HT-29 (cell line): ENCODE results near the gene GNAO1. TPM values are rescaled to one million over a fixed set of nuclear protein-coding genes. Genes with fewer than 3 reads are reported as not detected.

Experiments
- DNase-seq: peaks from one replicate; pipeline ENCODE4 v3.0.0-alpha.2; 2015; ENCODE audit warnings: low spot score
- total RNA-seq: library from RNA; depleted of rRNA; stranded (reverse); fragments of >200 nt; shearing (Covaris generic); gene quantifications from 2 replicates; pipeline ENCODE4 v1.2.3, GENCODE V29; 2014

Gene GNAO1
- total RNA-seq, 1 experiment from 2014 or later, result 0.10 TPM

DNA sequence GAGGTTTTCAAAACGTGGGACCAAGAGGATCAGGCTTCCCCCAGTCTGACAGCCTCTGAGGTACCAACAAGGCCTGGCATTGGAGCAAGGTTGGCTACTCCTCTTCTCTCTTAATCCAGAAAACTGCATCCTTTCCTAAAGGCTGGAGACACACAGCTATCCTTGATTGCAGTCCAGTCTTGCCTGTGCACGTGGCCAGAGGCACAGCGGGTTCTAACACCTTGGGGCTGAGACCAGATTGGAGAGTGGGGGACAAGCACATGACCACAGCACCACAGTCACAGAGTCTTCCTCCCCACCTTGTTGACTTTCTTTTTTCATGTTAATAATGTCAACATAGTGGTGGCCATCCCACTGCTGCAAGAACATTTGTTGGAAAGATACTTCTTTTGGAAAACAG lies 46.9 kb downstream of the GNAO1 start:
- no peak for DNase-seq

DNA sequence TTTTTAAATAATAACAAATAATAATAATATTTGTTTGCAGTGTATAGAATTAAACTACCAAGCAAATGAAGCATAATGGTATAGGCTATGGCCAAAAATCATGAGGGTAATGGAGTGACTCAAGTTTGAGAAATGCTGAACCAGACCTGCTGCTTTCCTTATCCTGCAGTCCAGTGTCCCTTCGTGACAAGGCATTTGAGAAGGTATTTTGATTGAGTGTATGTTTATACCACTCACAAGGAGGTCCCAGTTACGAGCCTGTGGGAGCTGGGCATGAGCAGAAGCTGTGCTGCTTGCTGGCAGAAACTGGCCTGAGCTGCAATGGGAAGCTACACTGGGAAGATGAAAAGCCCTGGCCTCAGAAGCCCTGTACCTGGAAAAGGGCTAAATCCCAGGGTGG lies 50.3 kb downstream of the GNAO1 start:
- no peak for DNase-seq

DNA sequence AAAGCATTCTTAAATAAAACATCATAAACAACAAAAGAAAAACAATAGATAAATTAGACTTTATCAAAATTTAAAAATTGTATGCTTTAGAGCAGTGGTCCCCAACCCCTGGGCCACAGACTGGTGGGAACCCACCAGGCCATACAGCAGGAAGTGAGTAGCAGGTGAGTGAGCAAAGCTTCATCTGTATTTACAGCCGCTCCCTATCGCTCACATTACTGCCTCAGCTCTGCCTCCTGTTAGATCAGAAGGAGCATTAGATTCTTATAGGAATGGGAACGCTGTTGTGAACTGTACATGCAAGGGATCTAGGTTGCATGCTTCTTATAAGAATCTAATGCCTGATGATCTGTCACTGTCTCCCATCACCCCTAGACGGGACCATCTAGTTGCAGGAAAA lies 51.5 kb downstream of the GNAO1 start:
- no peak for DNase-seq

DNA sequence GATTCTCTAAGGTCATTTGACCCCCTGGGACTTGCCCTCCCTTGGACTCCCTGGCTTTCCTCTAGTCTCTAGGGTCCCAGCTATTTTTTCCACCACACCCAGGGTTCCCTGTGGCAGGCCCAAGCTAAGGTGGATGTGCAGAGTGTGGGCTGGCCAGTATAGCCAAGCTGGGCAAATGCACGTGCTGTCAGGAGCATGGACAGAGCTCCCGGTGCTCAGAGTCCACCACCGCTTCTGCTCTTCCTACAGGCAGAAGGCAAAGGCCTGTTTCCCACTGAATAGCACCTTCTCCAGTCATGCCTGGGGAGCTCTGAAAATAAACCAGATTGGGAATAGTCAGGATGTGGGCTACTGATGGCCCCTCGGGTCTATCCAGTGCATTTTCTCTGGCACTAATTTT lies 53.3 kb downstream of the GNAO1 start:
- DNase-seq, result no peak

DNA sequence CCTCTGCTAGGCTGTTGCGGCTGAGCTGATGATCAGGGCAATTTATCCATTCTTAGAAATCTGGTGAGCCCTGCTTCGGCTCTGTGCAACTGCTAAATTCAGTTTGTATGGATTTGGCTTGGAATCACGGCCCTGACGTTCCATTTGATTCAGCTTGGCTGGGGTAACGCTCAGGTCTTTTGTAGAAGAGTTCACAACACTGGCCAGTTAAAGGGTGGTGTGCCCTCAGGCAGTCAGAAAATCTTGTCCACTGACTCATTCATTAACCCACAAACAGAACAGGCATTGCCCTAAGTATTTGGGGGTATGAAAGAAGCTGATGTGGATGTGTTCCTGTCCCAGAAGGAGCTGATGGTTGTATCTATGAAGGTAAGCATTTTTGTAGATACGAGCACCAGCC lies 53.9 kb downstream of the GNAO1 start:
- DNase-seq, result no peak

DNA sequence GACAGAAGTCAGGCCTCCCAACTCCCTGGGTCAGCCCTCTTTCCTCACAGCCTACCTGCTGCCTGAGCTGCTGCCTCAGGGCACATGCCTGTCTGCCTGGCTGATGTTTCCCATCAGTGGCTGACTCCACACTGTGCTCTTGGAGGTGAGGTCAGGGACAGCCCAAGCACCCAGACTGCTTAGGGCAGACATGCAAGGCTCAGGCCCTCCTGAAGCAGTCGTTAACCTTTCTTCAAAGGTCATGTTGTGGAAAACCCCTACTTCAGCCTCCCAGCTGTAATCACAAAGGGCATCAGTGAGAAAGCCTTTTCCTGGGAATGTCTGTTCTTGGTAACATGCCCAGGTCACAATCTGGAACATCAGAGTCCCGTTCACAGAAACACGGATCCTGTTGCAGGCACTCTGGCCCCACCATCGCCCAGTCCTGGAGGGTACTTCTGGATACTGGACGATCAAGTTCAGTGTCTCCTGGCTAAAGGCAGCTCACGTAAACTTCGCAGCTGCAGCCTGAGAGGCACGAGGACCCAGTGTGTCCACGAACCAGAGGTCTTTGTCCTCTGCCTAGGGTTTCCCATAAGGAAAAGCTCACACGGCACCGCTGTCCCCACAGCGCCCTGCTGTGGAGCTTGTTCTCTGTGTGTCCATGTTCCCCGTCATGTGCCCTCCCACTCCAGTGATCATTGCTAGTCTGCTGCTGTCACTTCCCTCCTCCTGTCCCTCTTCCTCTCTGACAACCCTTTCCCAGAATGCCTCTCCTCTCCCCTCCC lies 54.9 kb downstream of the GNAO1 start:
- DNase-seq, result peak; percentile 4

DNA sequence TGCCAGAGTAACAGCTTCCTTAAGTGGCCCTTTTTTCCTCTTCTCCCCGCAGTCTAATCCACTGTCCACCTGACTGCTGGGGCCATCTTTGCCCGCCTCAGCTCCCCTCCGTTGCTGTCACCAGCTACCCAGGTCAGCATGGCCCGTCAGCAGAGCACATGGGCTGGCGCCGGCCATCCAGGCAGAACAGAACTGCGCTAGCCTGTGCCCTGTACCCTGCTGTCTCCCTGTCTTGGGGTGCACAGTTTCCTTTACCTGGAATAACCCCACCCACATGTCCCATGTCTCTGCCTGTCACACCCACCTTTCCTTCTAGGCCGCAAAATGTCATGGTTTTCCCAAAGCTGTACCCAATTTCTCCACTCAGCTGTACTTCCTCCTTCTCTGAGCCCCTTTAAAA lies 55.7 kb downstream of the GNAO1 start:
- DNase-seq, result no peak

DNA sequence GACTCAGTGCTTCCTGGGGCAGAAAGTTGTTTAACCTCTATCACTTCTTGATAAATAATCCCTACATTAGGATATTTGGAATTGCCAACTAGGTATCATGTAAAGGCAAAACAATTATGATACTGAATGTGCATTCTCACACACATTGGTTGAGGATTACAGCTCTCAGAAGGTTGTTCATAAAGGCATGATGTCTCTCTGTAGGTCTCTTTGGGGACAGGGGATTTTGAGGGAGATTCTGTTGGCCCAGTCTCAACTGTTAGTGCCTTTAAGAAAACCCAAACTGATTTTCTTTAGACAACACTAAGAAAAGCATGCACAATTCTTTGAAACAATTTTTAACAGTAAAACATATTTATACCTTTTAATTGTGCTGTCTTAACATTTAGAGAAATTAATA lies 56.5 kb downstream of the GNAO1 start:
- DNase-seq, result no peak

DNA sequence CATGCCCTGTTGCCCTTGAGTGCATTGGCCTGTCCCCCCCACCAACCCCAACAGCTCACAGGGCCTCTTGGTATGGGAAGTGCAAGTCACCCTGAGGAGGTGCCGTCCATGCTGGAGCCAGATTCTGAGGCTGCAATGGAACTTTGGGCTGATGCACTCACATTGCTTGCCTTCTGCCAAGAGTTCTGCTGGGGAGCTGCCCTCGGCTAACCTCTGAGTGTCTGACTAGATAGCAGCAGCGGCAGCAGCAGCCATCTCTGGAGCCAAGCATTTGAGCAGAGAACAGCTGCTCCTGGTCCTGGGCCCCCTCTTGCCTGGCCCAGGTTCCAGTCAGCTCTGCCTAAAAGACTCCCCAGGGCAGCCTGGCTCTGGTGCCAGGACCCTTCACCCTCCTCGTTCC lies 61.5 kb downstream of the GNAO1 start:
- no peak for DNase-seq

DNA sequence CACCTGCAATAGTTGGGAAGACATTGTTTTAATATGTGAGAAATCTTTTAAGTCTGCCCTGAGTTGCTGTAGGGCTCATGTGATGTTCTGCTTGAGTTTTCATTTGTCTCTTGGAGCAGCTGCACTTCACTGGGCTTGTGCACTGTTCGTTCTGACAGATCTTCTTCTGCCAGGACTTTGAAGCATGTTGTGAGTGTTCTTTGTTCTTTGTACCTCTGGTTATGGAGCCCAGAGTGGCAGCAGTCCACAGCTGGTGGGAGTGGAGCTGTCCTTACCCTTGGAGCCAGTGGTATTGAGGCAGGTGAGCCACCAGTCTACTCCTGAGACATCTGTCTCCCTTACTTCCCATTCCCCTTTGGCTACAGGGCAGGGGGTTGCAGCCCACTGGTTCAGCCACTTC lies 64.6 kb downstream of the GNAO1 start:
- no peak for DNase-seq

DNA sequence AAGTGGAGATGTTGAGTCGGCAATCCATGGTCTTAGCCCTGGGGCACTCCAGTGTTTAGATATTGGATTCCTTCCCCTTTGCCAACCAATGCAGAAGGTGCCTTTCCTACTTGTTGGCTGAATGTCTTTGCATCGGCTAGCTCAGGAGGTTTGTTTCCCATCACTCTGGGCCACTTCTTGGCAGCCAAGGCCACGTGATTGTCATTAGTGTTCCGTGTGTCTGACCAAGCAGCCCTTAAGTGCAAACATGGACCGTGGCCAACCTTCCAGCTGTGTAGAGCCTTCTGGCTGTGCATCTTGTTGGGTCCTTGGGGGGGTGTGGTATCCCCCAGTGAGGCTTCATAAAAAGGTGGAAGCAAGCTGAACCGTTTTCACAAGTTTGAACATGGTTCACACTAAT lies 66.0 kb downstream of the GNAO1 start:
- DNase-seq, result no peak

DNA sequence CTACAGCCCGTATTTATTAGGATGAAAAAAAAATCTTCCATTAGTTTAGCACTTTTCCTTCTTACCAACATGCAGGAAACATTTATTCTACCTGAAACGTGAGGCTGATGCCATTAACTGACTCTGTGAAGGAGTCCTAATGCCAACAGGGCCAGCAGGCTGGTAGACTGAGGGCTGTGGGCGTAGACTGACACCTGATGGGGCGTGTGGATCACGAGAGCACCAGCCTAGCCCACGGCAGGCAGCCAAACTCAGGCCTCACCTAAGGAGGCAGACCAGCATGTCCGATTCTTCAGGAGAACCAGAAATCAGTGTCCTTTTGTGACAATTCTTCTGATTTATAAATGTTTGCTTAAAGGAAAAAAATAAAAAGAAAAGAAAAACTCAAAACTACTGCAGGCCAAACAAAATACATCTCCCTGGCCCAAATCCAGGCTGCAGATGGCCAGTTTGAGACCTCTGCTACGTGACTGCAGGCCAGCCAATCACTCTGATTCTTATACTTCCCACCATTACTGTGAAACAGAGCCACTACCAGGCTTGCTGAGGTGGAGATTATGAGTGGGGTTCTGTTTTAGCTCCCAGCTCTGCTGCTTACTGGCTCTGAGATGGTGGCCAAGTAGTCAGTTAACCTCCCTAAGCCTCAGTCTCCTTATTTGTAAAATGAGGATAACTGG lies 66.5 kb downstream of the GNAO1 start:
- no peak for DNase-seq

DNA sequence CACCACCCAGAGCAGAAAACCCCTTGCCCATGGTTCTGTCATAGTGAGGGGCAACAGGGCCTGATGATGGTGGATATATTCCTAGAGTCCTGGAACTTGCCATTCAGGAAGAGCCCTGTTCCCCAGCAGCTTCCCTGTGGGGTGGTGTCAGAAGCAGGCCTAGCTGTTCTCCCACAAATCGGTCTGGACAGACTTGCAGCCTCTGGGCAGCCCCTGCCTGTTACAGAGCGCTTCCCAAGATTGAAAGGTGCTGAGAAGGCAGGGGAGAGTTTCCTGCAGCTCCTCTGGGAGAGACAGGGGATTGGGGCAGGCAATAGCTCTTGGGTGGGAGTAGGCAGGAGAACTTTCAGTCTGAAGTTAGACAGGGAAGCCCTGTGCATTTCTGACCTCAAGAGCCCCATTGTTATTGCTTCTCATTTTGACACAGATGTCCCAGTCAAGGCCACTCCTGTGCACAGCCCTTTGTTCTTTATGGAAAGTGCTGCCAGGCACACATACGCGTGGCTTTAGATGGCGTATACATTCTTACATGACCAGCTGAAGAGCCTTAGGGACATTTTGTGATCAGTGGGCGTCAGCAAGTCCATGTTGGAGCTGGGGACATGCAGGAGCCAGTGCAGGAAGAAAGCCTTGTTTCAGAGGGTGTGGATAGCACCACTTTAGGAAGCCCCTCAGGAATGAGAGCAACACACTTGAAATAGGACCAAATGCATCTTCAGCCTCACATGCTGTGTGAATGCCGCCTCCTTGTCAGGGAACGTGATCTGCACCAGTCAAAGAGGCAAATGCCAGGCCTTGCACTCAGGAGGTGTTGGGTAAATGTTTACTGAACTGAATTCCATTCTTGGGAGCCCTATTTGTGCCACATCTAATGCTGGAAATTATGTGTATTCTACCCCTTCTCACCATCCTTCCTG lies 67.5 kb downstream of the GNAO1 start:
- DNase-seq, result no peak

DNA sequence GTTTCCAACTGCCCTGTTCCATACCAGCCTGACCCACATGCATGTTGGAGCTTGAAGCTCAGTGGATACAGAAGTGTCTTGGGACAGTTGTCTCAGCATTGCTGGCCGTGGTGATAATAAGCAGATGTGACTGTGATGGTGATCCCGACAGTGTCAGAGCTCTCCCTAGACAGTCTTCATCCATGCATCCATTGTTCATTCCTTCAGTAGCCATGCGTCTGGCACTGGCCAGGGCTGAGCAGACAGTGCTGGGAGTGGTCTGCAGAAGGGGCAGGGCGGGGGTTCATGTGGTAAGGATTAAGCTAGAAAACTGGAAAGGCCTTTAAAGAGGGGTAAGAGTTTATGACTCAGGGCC lies 68.1 kb downstream of the GNAO1 start:
- no peak for DNase-seq

DNA sequence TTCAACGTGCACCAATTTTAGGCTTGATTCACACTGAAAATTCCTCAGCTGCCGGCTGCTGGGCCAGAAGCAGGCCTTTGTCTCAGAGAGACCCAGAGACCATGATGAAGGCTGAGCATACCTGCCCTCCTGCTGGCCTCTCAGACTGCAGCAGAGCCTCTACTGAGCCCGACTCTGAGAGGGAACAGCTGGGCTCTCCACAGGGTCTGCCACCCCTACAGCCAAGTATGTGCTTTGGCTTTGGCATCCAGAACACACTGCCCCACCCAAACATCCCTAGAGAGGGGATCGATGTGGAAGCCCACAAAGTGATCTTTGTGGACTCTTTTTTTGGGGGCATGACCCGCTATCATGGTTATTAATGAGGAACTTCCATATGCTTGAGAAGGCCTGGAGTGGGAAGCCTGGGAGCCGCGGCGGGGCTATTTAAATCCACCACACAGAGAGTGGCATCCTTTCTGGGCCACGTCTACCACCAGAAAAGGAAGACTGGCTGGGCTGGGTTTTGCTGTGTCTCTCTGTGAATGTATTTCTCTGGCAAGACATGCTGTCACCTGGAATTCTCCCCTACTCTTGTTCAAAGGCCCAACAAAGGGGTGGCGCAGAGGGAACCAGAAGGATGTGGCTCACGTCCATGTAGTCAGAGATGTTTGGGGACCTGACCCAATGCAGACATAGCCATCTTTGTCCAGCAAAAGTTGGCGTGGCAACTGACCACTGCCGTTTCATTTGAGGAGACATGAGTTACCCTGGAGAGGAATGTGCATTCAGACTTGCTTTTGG lies 69.3 kb downstream of the GNAO1 start:
- no peak for DNase-seq

DNA sequence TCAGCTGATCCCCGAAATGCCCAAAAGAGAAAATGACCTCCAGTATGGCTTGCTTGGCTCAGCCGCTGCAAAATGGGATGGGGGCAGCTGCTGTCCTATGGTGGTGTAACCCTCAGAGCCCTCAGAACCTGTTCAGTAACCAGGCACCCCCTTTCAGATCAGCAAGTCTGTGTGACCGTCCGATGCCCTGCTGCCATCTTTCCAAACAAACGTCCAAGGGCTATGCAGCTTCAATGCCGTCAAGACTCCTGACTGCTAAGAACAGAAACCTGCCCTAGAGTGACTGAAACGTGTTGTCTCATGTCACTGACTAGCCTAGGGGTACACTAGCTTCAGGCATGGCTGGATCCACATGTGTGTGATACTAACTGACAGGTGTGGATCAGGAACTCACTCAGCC lies 70.4 kb downstream of the GNAO1 start:
- no peak for DNase-seq

DNA sequence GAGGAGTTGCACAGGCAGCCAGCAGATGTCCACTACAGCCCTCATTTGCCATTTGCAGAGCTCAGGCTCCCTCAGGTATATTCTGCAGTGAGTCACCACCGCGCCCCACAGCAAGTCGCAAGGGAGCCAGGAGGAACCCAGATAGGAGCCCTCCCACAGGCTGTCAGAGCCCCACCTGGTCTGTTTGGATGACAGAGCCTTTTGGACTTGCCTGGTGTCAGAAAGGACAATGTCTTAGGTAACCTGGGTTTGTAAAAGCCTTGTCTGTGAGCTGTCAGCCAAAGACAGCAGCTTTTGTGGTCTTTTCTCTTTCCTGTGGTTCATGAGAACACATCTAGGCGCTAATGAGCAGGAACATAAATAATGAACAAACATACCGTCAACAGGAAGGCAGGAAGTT lies 70.9 kb downstream of the GNAO1 start:
- DNase-seq, result no peak

DNA sequence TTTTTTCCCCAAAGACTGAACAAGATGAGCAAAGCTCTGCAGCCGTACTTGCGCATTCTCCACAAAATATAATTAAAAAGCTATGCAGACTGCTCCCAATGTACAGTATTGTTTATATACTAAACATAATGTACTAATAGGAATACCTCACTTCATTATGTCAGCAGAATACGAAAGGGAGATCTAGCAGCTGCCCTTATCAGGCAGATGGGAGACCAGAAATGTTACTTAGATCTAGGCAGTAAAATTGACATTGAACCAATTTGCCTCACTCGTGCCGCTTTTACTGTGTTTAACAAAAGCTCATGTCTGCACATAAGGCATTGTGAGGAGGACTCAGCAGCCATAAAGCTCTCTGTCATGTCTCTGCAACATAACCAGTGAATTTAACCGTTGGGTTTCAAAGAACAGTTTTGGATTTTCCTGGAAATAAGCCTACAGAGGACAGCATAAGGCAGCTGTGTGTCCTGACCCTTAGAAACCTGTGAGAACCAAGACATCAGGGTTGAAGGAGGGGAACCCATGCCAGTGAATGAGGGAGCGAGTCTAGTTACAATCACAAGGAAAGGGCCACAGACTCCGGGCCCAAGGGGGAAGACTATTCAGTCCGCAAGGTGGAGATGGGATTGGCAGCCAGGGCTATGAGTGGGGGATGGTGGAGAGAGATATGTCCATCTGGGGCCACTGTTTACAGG lies 71.4 kb downstream of the GNAO1 start:
- DNase-seq, result no peak

DNA sequence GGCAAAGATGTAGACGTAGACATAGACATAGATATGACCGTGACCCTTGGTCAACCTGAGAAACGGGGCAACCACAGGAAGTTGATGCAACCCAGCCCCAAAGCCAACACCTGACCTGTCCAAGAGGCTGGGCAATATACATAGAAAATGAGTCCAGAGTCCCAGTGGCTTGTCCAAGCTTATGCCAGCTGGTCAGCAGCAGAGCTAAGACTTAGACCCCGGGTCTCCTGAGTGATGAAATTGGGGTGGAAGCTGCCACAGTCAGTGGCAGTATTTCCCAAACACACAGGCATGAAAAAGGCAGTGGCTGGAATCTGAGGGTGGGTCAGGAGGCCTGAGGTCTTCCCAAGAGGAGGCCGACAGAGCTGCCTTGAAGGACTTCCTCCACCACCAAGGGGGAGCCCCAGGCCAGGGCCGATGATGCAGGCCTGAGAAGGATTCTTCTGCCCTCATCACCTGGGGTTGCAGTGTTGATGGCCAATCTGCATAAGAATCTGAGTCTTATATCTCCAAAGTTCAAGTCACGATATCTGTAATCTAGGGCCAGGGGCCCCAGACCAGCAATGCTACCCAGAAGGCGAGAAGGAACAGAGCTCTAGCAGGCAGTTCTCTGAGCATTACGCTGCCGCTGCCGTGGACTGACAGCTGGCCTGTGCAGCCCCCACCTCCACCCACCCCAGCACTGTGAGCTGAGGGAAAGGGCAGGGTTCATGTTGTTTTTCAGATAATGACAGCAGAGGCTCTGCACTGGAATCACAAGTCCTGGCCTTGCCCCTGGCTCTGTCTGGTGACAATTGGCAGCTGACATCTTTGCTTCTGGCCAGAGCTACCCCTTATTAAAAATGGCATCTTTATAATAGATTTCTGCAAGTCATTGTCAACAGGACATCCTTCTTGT lies 72.7 kb downstream of the GNAO1 start:
- DNase-seq, result no peak

DNA sequence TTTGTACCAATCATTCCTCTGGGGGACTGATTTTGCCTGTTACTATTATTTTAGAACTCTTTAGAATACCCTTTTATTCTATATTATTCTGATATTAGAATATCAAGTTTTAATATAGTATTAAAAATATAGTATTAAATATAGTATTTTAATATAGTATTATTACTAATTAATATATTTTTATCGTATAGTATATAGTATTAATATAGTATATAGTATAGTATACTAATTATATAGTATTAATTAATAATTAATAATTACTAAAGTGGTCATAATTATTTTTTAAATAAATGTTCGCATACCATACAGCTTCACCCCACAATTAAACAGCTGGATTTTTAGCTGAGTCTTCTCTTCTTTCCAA lies 73.3 kb downstream of the GNAO1 start:
- DNase-seq, result no peak
